ENCODE results near the gene PABPN1. TPM values are rescaled to one million over a fixed set of nuclear protein-coding genes. Genes with fewer than 3 reads are reported as not detected.
A peak's percentile ranks its signal among the peaks of the same experiment; 100 is the strongest.

PABPN1 gene
- total and polyA plus RNA-seq, 2 of the 13 experiments (the other 11 are each of a cell fraction or from before 2014, with no cell fraction given): 233 to 524 TPM

GRCh38 chr14:23301969-23302289 is 19.3 kb upstream of the PABPN1 start (continued):
- TF ChIP-seq AHDC1 (CRISPR knock-in tag; IDR thresholded peaks at IDR 0.05; ENCODE audit: borderline replicate concordance) (no peak), ZNF891 (CRISPR knock-in tag; IDR thresholded peaks at IDR 0.05) (peak; percentile 99), ZEB1 (IDR thresholded peaks at IDR 0.05; ENCODE audit: insufficient replicate concordance, low read depth) (no peak), ZNF24 (IDR thresholded peaks at IDR 0.05) (0 out of 2 replicates have a peak, but pooled peaks have one; percentile 17), ZNF816 (CRISPR knock-in tag; IDR thresholded peaks at IDR 0.05; ENCODE audit: borderline replicate concordance) (no peak), NFE2L2 (IDR thresholded peaks at IDR 0.05; ENCODE audit: low read length) (no peak), ARID2 (CRISPR knock-in tag; IDR thresholded peaks at IDR 0.05; ENCODE audit: borderline replicate concordance) (peak; percentile 98), SCMH1 (CRISPR knock-in tag; IDR thresholded peaks at IDR 0.05; ENCODE audit: borderline replicate concordance) (no peak), ZSCAN31 (CRISPR knock-in tag; IDR thresholded peaks at IDR 0.05; ENCODE audit: low read depth) (no peak; the same call in 1 of the 2 replicates), REXO4 (CRISPR knock-in tag; IDR thresholded peaks at IDR 0.05; ENCODE audit: borderline replicate concordance) (peak; percentile 94; the same call in 1 of the 2 replicates), RXRB (CRISPR knock-in tag; IDR thresholded peaks at IDR 0.05; ENCODE audit: borderline replicate concordance) (peak; percentile 83), SNAPC4 (CRISPR knock-in tag; IDR thresholded peaks at IDR 0.05) (0 out of 2 replicates have a peak, but pooled peaks have one; percentile 77), ZNF512 (CRISPR knock-in tag; IDR thresholded peaks at IDR 0.05) (no peak; the same call in none of the 2 replicates), ZNF597 (CRISPR knock-in tag; IDR thresholded peaks at IDR 0.05) (peak; percentile 10; the same call in 1 of the 2 replicates)
